PFSK-1 (cell line): ENCODE measurements around the gene TNFRSF12A.

Source experiments
- POLR2AphosphoS5 ChIP-seq: IDR thresholded peaks from 2 replicates; pipeline ENCODE4 v1.6.1; 2012; ENCODE audit warnings: low read depth, mild to moderate bottlenecking, control low read depth, low read length, moderate library complexity
- TAF1 ChIP-seq: IDR thresholded peaks from 2 replicates; pipeline ENCODE4 v1.6.1; 2012; ENCODE audit warnings: low read length, control low read depth, borderline replicate concordance; ENCODE audit not compliant: insufficient read depth

- TF ChIP-seq POLR2AphosphoS5: no peak
- TF ChIP-seq TAF1: no peak
These were observed 32.3 kb upstream of the TNFRSF12A start for GRCh38 chr16:2987833-2988232.
